ENCODE results near the gene DDX54.

- no peak for TF ChIP-seq CTCF (IDR thresholded peaks at IDR 0.05; ENCODE audit: low read length)
- no peak for TF ChIP-seq EZH2 (IDR thresholded peaks at IDR 0.05; ENCODE audit: borderline replicate concordance, low read length)
Observed at GRCh38 chr12:113170926-113171325, 14.4 kb downstream of the DDX54 start.
